HG02973 (cell line): ENCODE results near the gene HTT.

Source experiments
- ATAC-seq: cut with Tn5 transposase; IDR thresholded peaks from one replicate; pipeline ENCODE4 v1.9.1; 2021; ENCODE audit warnings: moderate library complexity; ENCODE audit not compliant: unreplicated experiment

HTT gene

DNA sequence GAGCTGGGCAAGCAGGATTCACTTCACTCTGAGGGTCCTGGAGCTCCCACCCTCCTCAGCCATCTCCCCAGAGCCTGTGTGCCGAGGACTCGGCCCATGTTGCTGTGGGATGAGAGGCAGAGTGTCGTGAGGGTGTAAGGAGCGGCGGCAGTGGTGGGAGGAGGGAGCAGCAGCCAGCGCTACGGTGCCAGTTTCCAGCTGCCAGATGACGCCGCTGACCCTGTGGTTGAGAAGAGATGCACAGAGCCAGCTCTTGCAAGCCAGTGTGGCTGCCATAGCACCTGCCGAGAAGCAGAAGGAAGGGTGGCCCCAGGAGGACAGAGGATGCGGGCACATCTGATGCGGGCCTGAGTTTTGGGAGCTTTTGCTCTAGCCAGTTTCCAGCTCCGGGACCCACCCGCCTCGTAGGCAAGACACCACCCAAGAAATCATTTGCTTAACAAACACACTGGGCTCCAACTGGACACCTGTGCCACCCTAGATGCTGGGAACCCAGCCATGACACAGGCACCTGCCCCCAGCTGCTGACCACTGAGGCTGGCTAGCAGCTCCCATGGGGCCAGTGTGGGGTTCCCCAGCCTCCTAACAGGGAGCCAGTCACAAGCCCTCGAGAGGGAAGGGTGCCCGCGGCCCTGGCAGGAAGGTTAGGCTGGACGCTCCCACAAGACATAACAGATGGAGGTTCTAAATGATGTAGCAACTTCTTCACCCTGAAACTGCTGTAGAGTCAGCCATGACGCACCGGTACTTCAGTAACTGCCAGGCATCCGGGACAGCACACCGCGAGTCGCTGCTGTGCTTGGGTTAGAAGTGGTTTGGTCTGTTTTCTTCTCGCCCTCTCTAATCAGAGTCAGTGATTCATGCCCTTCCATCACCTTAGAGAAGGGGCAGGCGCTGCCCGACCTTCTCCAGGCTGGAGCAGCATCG, 183.3 kb downstream of the HTT start:
- ATAC-seq: no peak

GRCh38 chr4:3261411-3262207, 187.1 kb downstream of the HTT start:
- no peak for ATAC-seq

DNA sequence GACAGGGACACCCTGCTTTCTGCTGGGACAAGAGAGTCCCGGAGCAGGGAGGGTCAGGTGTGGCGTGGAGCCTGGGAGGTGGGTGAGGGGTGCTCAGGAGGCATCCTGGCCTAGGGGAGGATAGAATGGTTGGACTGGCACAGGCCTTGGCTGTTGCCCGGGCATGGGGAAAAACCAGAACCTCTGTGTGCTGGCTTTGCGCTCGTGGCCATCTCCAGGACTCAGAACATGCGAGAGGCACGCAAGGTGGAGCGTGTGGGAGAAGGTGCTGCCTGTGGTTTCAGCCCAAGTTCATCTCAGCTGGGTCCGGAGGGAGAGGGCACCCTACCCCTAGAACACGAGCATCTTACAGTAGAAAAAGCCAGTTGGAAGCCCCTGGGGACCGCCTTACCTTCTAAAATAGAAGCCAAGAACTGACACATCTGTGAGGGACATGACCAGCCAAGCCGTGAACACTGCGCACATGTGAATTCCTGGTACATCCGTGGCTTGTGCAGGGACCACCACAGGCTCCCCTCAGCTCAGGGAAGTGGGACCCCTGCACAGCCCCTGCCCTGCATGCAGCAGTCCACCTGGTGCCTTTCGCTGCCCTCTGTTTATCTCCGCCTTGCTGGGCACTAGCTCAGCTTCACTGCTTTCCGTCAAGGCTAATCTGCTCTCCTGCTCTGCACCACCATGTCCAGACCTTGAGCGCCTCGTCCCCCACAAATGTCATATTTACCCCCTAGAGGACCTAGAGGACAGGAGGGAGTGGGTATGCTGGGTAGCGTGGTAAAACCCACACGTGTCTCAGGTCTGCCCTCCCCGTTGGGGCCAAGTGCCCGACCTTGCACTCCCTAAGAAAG, 187.9 kb downstream of the HTT start:
- ATAC-seq: no peak

DNA sequence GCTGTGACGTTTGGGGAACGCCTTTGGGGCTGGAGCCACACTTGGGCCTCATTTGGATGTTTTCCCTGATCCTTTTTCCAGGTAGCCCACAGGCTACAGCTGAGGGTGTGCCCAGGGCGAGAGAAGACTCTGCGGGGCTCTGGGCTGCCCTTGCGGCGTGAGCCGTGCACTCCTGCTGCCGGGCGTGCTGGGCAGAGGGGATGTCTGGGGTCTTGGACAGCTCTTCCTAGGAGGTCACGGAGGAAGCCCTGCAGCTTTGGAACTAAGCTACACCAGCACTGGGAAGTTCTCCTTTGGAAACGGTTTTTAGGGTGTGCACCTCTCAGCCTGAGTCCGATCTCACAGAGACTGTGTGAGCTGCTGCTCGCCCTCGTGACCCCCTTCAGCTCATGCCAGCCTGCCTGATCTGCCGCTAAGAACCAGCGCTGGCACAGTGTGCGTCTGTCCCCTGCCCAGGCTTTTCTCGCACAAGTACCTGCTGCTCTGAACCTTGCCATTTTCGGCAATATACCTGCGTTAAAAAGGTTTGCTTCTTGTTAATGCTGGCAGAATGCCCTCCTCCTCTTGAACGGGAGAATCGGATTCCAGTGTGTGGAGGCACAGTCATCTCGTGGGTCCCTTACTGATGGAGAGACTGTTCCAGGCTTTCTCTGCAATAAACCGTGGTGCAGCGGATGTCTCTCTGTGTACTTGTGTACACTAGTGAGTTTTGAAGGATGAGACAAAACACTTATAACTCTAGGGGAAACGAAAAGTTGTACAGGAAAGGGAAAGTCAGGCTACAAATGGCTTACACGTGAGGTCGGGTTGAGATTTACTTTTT, 188.8 kb downstream of the HTT start:
- ATAC-seq: no peak

DNA sequence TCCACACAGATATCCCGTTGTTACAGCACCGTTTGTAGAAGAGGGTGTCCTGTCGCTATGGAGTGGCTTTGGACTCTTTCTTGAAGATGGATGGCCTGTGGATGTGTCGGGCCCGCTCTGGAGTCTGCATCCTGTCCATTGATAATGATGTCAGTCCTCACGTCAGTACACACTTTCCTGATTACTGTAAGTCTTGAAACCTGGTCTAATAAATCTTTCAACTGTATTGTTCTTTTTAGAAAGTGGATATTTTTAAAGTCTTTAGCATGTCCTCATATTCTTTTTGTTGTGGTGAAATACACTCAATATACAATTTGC, 189.4 kb downstream of the HTT start:
- ATAC-seq: no peak

DNA sequence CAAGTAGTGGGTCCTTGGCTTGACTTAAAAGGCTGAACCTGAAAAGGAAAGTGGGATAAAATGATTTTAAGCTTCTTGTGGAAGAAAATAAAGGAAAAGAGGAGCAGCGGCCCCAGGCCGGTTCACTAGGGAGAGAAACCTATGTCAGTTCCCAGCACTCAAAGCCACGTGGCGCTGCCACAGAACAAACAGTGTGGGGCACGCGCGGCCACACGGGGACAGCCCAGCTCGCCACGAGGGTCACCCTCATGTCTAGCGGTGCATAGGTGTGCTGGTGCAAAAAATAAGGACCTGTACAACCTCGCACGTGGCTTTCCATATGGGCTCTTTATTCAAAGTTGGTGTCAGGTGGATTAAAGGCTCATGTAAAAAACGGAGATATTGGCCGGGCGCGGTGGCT, 191.6 kb downstream of the HTT start:
- ATAC-seq: no peak

DNA sequence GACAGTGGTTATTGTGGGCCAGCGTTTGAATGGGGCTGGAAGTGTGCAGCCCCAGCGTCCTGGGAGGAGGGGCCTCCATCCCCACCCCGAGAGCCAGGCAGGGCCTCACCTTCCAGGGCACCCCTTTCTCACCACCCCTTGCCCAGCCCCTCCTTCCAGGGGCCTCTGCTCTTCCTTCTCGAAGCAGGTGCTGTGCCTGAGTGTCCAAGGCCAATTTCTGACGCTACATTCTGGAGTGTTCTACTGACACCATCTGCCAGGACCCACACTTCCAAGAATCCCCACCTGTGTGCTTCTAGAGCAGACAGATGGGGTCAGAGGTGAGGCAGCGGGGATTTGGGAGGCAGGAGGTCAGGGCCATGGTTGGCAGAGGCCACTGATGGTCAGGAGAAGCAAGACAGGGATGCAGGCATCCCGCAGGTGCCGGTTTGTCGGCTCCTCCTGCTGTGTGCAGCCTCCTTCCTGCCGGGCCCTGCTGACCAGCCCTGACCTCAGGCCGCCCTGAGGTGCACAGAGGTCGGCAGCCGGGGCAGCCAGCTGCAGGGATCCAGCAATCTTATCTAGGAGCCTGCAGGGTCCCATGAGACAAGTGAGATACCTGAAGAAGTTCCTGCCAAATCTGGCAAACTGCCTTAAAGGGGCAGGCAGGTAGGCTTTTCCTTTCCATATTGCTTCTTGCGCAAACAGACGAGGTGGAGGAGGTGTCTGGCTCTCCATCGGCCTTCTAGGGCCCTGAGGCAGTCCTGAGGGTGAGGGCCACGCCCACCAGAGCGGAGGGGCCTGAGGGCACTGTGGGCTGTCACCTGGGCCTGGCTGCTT, 193.3 kb downstream of the HTT start:
- ATAC-seq: no peak

DNA sequence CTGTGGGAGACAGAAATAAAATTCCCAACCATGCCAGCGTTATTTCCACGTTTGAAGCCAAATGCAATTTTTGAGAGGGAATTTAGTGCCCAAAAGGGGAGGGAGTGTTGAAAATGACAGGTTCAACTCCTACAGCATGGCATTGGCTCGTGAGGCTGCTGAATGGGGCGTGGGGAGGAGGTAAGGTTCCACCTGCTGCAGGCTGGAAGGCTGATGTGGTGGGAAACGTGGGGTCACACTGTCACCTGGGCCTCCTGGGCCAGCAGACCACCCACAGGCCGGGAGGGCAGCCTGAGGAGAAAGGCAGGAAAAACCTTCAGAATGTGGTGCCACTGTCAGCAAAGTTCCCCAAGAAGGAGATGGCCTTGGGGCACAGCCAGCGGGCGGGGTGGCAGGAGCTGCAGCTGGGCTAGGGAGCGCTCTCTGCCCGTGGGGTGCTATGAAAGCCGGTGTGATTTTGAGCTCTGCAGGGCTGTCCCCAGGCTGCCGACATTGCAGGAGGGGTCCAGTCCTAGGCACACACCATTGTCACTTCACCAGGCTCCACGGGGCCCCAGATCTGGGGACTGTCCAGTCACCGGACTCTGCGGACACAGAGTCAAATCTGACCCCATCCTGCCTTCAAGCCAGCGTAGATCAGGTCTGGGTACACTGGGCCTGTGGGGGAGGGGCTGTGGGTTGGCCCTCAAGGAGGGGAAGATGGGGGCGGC, 194.1 kb downstream of the HTT start:
- no peak for ATAC-seq

- ATAC-seq: no peak
These were observed 194.8 kb downstream of the HTT start for GRCh38 chr4:3269105-3269927.

DNA sequence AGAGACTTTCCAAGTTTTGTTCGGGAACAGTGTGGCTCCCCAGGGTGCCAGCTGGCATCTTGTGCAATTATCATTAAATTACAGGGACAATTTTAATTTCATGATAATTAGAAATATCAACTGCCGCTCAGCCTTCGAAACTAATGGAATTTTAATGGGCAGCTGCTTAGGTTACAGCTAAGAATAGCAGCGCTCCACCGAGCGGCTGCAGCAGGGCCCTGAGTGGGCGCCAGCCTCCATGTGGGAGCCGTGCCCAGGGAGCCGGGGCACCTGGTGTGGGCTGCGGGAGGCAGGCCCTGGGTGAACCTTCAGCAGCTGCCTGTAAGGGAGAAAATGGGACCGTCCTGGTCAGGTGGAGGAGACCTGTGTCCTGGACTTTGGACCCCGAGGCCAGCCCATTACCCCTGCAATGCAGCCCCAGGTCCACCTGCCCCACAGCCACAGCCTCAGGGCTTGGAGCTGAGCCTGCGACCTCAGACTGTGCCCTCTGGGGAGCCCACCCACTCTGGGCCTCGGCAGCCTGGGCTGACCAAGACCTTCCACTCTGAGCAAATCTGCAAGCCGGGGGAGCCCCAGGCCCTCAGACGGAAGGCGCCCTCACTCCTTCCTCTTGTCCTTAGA, 195.6 kb downstream of the HTT start:
- ATAC-seq: no peak

GRCh38 chr4:3271131-3271530, 196.7 kb downstream of the HTT start:
- ATAC-seq: no peak

GRCh38 chr4:3276986-3277385, 202.5 kb downstream of the HTT start:
- no peak for ATAC-seq

- ATAC-seq: no peak
These were observed 206.0 kb downstream of the HTT start for GRCh38 chr4:3280466-3280865.

- ATAC-seq: no peak
These were observed 209.0 kb downstream of the HTT start for GRCh38 chr4:3283483-3283882.

- ATAC-seq: no peak
These were observed 209.4 kb downstream of the HTT start for GRCh38 chr4:3283916-3284315.

DNA sequence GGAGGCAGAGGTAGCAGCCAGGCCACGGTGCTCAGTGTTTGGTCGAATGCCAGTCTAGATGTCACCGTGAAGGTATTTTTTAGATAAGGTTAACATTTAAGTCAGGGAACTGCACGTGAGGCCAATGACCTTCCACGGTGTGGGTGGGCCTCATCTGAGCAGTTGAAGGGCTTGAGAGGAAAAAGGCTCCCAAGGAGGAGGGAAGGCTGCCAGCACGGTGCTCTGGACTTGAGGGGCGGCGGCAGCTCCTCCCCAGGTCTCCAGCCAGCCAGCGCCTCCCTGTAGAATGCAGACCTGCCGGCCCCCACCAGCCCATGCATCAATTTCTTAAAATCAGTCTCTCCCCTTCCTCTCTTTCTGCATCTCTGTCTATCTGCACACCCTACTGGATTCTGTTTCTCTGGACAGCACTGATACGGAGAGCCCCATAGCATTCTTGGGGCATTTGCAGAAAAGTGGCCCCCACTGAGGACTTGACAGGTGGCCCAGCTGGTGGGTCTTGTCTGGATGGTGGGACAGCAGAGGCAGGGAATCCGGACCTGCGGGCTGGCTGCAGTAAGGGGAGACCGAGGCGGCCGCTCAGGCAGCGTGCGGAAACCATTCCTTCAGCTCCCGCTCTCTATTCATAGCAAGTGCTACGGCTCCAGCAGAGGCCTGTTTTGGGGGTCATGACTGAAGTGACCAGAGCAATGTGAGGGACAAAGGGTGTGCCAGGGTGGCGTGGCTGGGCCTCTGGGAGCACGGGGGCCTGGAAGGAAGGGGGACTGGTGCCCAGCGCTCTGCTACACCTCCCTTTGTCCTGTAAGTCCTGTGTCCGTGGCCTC, 210.5 kb downstream of the HTT start:
- no peak for ATAC-seq
